Glutamatergic neuron (in vitro differentiated cells): ENCODE results near the gene HEATR1. TPM values are rescaled to one million over a fixed set of nuclear protein-coding genes. Genes with fewer than 3 reads are reported as not detected.

ENCODE experiments used
- DNase-seq: peaks from one replicate; pipeline ENCODE4 v3.0.0; 2022
- H3K27ac Mint-ChIP-seq: one replicate; pipeline ENCODE4 v1.8.0; 2020; ENCODE audit warnings: mild to moderate bottlenecking, mixed read lengths, inconsistent platforms; ENCODE audit not compliant: unreplicated experiment
- H3K27me3 Mint-ChIP-seq: one replicate; pipeline ENCODE4 v1.8.0; 2020; ENCODE audit warnings: mild to moderate bottlenecking, moderate library complexity, mixed read lengths, inconsistent platforms; ENCODE audit not compliant: unreplicated experiment
- H3K36me3 Mint-ChIP-seq: one replicate; pipeline ENCODE4 v1.8.0; 2020; ENCODE audit warnings: mild to moderate bottlenecking, mixed read lengths, inconsistent platforms; ENCODE audit not compliant: unreplicated experiment
- H3K4me1 Mint-ChIP-seq: one replicate; pipeline ENCODE4 v1.8.0; 2020; ENCODE audit warnings: mild to moderate bottlenecking, low read depth, mixed read lengths, inconsistent platforms; ENCODE audit not compliant: unreplicated experiment
- H3K4me3 Mint-ChIP-seq: one replicate; pipeline ENCODE4 v1.8.0; 2020; ENCODE audit warnings: mild to moderate bottlenecking, mixed read lengths, inconsistent platforms; ENCODE audit not compliant: unreplicated experiment
- H3K9me3 Mint-ChIP-seq: one replicate; pipeline ENCODE4 v1.8.0; 2020; ENCODE audit warnings: mild to moderate bottlenecking, moderate library complexity, mixed read lengths, inconsistent platforms; ENCODE audit not compliant: unreplicated experiment
- total RNA-seq: library from RNA; stranded (reverse); fragmentation: NEBNext Ultra II Directional; extraction: Animal tissue kit (Norgen Biotek cat#: 25700); gene quantifications from one replicate; pipeline ENCODE4 v1.2.1, GENCODE V29; 2021; ENCODE audit not compliant: unreplicated experiment
- TF ChIP-seq, protein P1 (sequence below): fragments of 200-600 bp; sonication (generic); IDR thresholded peaks from one replicate; pipeline ENCODE4 v1.5.0; 2021; ENCODE audit not compliant: partially characterized antibody, unreplicated experiment

HEATR1 gene
- total RNA-seq, 1 donor from 2014 or later, result 31.7 TPM

DNA sequence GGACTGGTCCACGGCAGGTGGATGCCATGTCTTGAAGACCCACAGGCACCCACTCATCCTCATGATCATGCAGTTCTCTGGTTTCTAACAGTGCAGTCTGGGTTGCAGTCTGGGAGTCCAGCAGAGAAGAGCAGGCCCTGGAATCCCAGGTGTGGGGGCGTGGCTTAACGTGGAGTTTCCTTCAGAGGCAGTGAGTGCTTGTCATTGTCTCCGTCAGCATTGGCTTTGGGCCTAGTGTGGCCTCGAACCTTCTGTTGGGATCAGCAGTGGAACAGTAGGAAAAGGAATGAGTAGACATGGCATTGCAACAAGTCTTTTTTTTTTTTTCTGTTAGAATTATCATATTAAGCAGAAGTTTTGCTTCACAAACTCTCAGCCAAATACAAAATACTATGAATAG is 67.8 kb downstream of the HEATR1 start:
- DNase-seq, result no peak
- H3K27me3 Mint-ChIP-seq, result no peaks in the 10 kb centered on the region
- no peaks in the 10 kb centered on the region for H3K36me3 Mint-ChIP-seq
- peaks cover 2% of the 10 kb centered on the region for H3K9me3 Mint-ChIP-seq
- peaks cover 21% of the 10 kb centered on the region for H3K4me1 Mint-ChIP-seq
- H3K27ac Mint-ChIP-seq, result peak overlapping the region; percentile 71
- H3K4me3 Mint-ChIP-seq, result no peak overlapping the region
- TF ChIP-seq, protein P1, sequence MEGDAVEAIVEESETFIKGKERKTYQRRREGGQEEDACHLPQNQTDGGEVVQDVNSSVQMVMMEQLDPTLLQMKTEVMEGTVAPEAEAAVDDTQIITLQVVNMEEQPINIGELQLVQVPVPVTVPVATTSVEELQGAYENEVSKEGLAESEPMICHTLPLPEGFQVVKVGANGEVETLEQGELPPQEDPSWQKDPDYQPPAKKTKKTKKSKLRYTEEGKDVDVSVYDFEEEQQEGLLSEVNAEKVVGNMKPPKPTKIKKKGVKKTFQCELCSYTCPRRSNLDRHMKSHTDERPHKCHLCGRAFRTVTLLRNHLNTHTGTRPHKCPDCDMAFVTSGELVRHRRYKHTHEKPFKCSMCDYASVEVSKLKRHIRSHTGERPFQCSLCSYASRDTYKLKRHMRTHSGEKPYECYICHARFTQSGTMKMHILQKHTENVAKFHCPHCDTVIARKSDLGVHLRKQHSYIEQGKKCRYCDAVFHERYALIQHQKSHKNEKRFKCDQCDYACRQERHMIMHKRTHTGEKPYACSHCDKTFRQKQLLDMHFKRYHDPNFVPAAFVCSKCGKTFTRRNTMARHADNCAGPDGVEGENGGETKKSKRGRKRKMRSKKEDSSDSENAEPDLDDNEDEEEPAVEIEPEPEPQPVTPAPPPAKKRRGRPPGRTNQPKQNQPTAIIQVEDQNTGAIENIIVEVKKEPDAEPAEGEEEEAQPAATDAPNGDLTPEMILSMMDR, result no peak

DNA sequence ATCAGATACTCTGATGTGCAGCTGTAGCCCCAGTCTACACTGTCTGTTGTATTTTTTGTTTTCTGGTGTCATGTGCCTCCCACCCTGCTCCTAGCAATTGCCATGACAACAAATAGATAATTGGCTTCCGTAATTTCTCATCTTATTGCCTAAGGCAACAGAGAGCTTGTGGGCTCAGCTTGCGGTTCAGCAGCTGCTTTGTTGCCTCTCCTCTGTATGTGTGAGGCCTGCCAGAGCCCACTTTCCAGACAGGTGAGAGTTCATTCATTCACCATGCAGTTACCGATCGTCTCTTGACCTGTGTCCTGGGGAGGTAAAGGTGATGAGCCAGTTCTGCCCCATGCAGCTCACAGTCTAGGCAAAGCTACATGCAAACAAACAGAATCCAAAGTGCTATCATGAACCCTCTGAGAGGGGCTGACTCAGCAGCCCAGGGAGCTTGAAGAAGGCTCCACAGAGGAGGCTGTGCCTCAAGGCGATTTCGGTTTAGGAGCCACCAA is 68.6 kb downstream of the HEATR1 start:
- TF ChIP-seq, protein P1, result no peak
- Mint-ChIP-seq H3K9me3 (peaks cover 2% of the 10 kb centered on the region), H3K4me3 (peak overlapping the region; percentile 6), H3K36me3 (no peaks in the 10 kb centered on the region), H3K4me1 (peaks cover 21% of the 10 kb centered on the region), H3K27me3 (no peaks in the 10 kb centered on the region), H3K27ac (peak overlapping the region; percentile 36)
- DNase-seq, result no peak

- TF ChIP-seq, protein P1, result no peak
- Mint-ChIP-seq H3K27me3 (no peaks in the 10 kb centered on the region), H3K27ac (peak overlapping the region; percentile 36), H3K9me3 (peaks cover 2% of the 10 kb centered on the region), H3K36me3 (no peaks in the 10 kb centered on the region), H3K4me1 (peaks cover 21% of the 10 kb centered on the region), H3K4me3 (peak overlapping the region; percentile 6)
- no peak for DNase-seq
Measured at GRCh38 chr1:236535190-236535589, 69.1 kb downstream of the HEATR1 start.

GRCh38 chr1:236534151-236534651 is 70.1 kb downstream of the HEATR1 start:
- Mint-ChIP-seq H3K27me3 (no peaks in the 10 kb centered on the region), H3K36me3 (no peaks in the 10 kb centered on the region), H3K4me3 (no peak overlapping the region), H3K9me3 (peaks cover 2% of the 10 kb centered on the region), H3K27ac (no peak overlapping the region), H3K4me1 (peaks cover 21% of the 10 kb centered on the region)
- TF ChIP-seq, protein P1, result no peak
- DNase-seq, result no peak

DNA sequence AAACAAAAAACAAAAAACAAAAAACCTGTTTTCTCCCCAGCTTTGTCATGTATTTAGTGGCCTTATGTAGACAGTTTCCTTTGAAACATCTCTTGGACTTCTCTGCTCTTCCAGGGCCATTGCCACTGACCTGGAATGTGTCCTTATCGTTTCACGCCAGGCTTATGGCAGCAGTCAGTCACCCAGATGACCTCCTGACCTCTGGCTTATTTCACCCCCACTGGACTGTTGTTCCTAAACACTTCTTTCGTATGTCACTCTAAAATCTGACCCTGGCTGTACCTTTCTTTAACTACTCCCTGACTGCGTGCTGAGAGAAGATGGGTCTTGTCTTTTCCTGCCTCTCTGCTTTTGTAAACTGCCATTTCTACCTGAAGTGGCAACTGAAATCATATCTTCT is 71.5 kb downstream of the HEATR1 start:
- no peak overlapping the region for H3K4me3 Mint-ChIP-seq
- DNase-seq, result no peak
- TF ChIP-seq, protein P1, result no peak
- no peaks in the 10 kb centered on the region for H3K36me3 Mint-ChIP-seq
- no peaks in the 10 kb centered on the region for H3K27me3 Mint-ChIP-seq
- no peak overlapping the region for H3K27ac Mint-ChIP-seq
- H3K4me1 Mint-ChIP-seq, result peaks cover 21% of the 10 kb centered on the region
- peaks cover 2% of the 10 kb centered on the region for H3K9me3 Mint-ChIP-seq
